ENCODE measurements around the gene RBM19.
"Not testable (repeated sequence)": the region's sequence is repeated elsewhere in the genome, so short reads cannot be mapped to it uniquely, and the experiment has no call there.

Gene RBM19

GRCh38 chr12:113930249-113930648 lies 35.9 kb downstream of the RBM19 start:
- DNase-seq = no peak

GRCh38 chr12:113929312-113929989 lies 36.7 kb downstream of the RBM19 start:
- no peak for DNase-seq

GRCh38 chr12:113926788-113927187 lies 39.3 kb downstream of the RBM19 start:
- DNase-seq = no peak

- DNase-seq = no peak
Measured at GRCh38 chr12:113924341-113924740, 41.8 kb downstream of the RBM19 start.

GRCh38 chr12:113923251-113923650 lies 42.9 kb downstream of the RBM19 start:
- DNase-seq = no peak

- no peak for DNase-seq
Measured at GRCh38 chr12:113921430-113921829, 44.7 kb downstream of the RBM19 start.

GRCh38 chr12:113919791-113920190 lies 46.3 kb downstream of the RBM19 start:
- DNase-seq = no peak

- DNase-seq = no peak
Measured at GRCh38 chr12:113918306-113918705, 47.8 kb downstream of the RBM19 start.

- no peak for DNase-seq
Measured at GRCh38 chr12:113917393-113917792, 48.7 kb downstream of the RBM19 start.

- no peak for DNase-seq
Measured at GRCh38 chr12:113914806-113915205, 51.3 kb downstream of the RBM19 start.

- no peak for DNase-seq
Measured at GRCh38 chr12:113914176-113914575, 51.9 kb downstream of the RBM19 start.

- no peak for DNase-seq
Measured at GRCh38 chr12:113912760-113913329, 53.3 kb downstream of the RBM19 start.

- no peak for DNase-seq
Measured at GRCh38 chr12:113911971-113912759, 54.0 kb downstream of the RBM19 start.

GRCh38 chr12:113910751-113911272 lies 55.3 kb downstream of the RBM19 start:
- no peak for DNase-seq

GRCh38 chr12:113909776-113910420 lies 56.2 kb downstream of the RBM19 start:
- DNase-seq = no peak

GRCh38 chr12:113908584-113909100 lies 57.5 kb downstream of the RBM19 start:
- no peak for DNase-seq

GRCh38 chr12:113907446-113908180 lies 58.5 kb downstream of the RBM19 start:
- DNase-seq = no peak

GRCh38 chr12:113906411-113907200 lies 59.5 kb downstream of the RBM19 start:
- DNase-seq = no peak

GRCh38 chr12:113905829-113906228 lies 60.3 kb downstream of the RBM19 start:
- DNase-seq = no peak

- no peak for DNase-seq
Measured at GRCh38 chr12:113903381-113903863, 62.7 kb downstream of the RBM19 start.

GRCh38 chr12:113901319-113901718 lies 64.8 kb downstream of the RBM19 start:
- not testable (repeated sequence) for DNase-seq

Measured in NCI-H1436 treated with DMSO at 0.1 percent for 48 hours (cell line).